ENCODE measurements around the gene PSD. TPM values are rescaled to one million over a fixed set of nuclear protein-coding genes. Genes with fewer than 3 reads are reported as not detected.
A peak's percentile ranks its signal among the peaks of the same experiment; 100 is the strongest.
"Not testable (repeated sequence)": the region's sequence is repeated elsewhere in the genome, so short reads cannot be mapped to it uniquely, and the experiment has no call there.

PSD gene
- total and polyA plus RNA-seq, 9 of the 15 experiments (the other 6 are each of a cell fraction or from before 2014, with no cell fraction given) = 0.11 to 1.7 (median 0.54) TPM; not detected in 2

- TF ChIP-seq TEAD1 (CRISPR knock-in tag; IDR thresholded peaks at IDR 0.05) (peak in 1 of 2 experiments; percentile 93; a peak in 2 of 4 replicates), ZNF644 (tag; IDR thresholded peaks at IDR 0.05; ENCODE audit: low read depth) (peak; percentile 79; the same call in 1 of the 2 replicates), NR2C1 (tag; IDR thresholded peaks at IDR 0.05) (peak; percentile 90), ZNF766 (CRISPR knock-in tag; conservative IDR thresholded peaks at IDR 0.05) (peak; percentile 78; the same call in 1 of the 2 replicates), PPARD (CRISPR knock-in tag; IDR thresholded peaks at IDR 0.05) (peak; percentile 80), ELF4 (CRISPR knock-in tag; IDR thresholded peaks at IDR 0.05) (peak; percentile 66; the same call in 1 of the 2 replicates), ZNF445 (CRISPR knock-in tag; IDR thresholded peaks at IDR 0.05; ENCODE audit: low read depth) (peak; percentile 68; the same call in 1 of the 2 replicates), ZNF76 (CRISPR knock-in tag; IDR thresholded peaks at IDR 0.05; ENCODE audit: borderline replicate concordance) (peak; percentile 92), BACH1 (tag; IDR thresholded peaks at IDR 0.05) (peak; percentile 78; the same call in 1 of the 2 replicates), KLF6 (CRISPR knock-in tag; IDR thresholded peaks at IDR 0.05; ENCODE audit: borderline replicate concordance) (peak; percentile 96), ZNF589 (CRISPR knock-in tag; IDR thresholded peaks at IDR 0.05; ENCODE audit: low read depth) (peak; percentile 91; the same call in 1 of the 2 replicates), SMAD4 (CRISPR knock-in tag; conservative IDR thresholded peaks at IDR 0.05) (peak; percentile 98), IRF9 (tag; IDR thresholded peaks at IDR 0.05) (peak; percentile 90), NR4A1 (CRISPR knock-in tag; IDR thresholded peaks at IDR 0.05) (peak; percentile 87; the same call in 1 of the 2 replicates), NR4A1 (tag; IDR thresholded peaks at IDR 0.05) (peak; percentile 98), ZNF79 (CRISPR knock-in tag; IDR thresholded peaks at IDR 0.05; ENCODE audit: low read depth) (peak; percentile 85), STAT5B (CRISPR knock-in tag; IDR thresholded peaks at IDR 0.05) (0 out of 2 replicates have a peak, but pooled peaks have one; percentile 66), ZNF507 (tag; conservative IDR thresholded peaks at IDR 0.05) (peak; percentile 61), SMAD3 (CRISPR knock-in tag; conservative IDR thresholded peaks at IDR 0.05) (peak; percentile 93), ZNF354B (CRISPR knock-in tag; IDR thresholded peaks at IDR 0.05) (peak; percentile 70; the same call in 1 of the 2 replicates), HOXB6 (CRISPR knock-in tag; IDR thresholded peaks at IDR 0.05; ENCODE audit: borderline replicate concordance) (0 out of 2 replicates have a peak, but pooled peaks have one; percentile 32), ZNF583 (CRISPR knock-in tag; IDR thresholded peaks at IDR 0.05) (peak; percentile 95), ZFP1 (CRISPR knock-in tag; IDR thresholded peaks at IDR 0.05) (peak; percentile 58), ZBTB34 (CRISPR knock-in tag; IDR thresholded peaks at IDR 0.05) (peak; percentile 84), ERF (CRISPR knock-in tag; IDR thresholded peaks at IDR 0.05) (peak; percentile 95), ZNF699 (CRISPR knock-in tag; IDR thresholded peaks at IDR 0.05; ENCODE audit: insufficient replicate concordance) (peak; percentile 28), CXXC5 (CRISPR knock-in tag; IDR thresholded peaks at IDR 0.05) (peak; percentile 92)
- TF ChIP-seq NR2C1 (IDR thresholded peaks at IDR 0.05) = not testable (repeated sequence)
These were observed 36.3 kb upstream of the PSD start (continued) for GRCh38 chr10:102454662-102455487.
